ENCODE measurements around the gene AHI1. TPM values are rescaled to one million over a fixed set of nuclear protein-coding genes. Genes with fewer than 3 reads are reported as not detected.

AHI1 gene
- total and polyA plus RNA-seq, 8 donors: 3.7 to 89.9 (median 49.5) TPM

- H3K36me3 ChIP-seq: peaks cover 9 to 41% (median 30%) of the 10 kb centered on the region in 4 donors
- peaks cover 0 to 10% (median 7%) of the 10 kb centered on the region in 4 donors for H3K9me3 ChIP-seq
- no peak overlapping the region for H3K4me3 ChIP-seq
- no peak overlapping the region for H3K27ac ChIP-seq
- H3K27me3 ChIP-seq: no peaks in the 10 kb centered on the region
- intact Hi-C loops (cut with DNase I; ENCODE audit: low total_unique reads): no loop called here
- H3K4me1 ChIP-seq: no peaks in the 10 kb centered on the region
- no peak for DNase-seq
- no peak for TF ChIP-seq POLR2A (IDR thresholded peaks at IDR 0.05)
- TF ChIP-seq POLR2AphosphoS5 (IDR thresholded peaks at IDR 0.05): no peak
Observed at GRCh38 chr6:135474362-135474761, 23.2 kb downstream of the AHI1 start.

- Histone ChIP-seq H3K4me1 (no peaks in the 10 kb centered on the region), H3K4me3 (no peak overlapping the region), H3K36me3 (peaks cover 17 to 57% (median 44%) of the 10 kb centered on the region in 4 donors), H3K27me3 (no peaks in the 10 kb centered on the region), H3K9me3 (no peaks in the 10 kb centered on the region), H3K27ac (no peak overlapping the region)
- no peak for TF ChIP-seq POLR2AphosphoS5 (IDR thresholded peaks at IDR 0.05)
- TF ChIP-seq EP300 (IDR thresholded peaks at IDR 0.05): no peak
- TF ChIP-seq POLR2A (IDR thresholded peaks at IDR 0.05): no peak
- no peak for TF ChIP-seq CTCF (IDR thresholded peaks at IDR 0.05)
- 44 to 73% (median 65%) methylated on average over 4 of the region's 4 CpGs for WGBS, 5 donors
- no peak for DNase-seq
- intact Hi-C loops (cut with DNase I; ENCODE audit: low total_unique reads): no loop called here
Observed at GRCh38 chr6:135465903-135466302, 31.6 kb downstream of the AHI1 start.

- intact Hi-C loops (cut with DNase I; ENCODE audit: low total_unique reads): no loop called here
- H3K4me1 ChIP-seq: no peaks in the 10 kb centered on the region
- no peak for TF ChIP-seq POLR2A (IDR thresholded peaks at IDR 0.05)
- TF ChIP-seq EP300 (IDR thresholded peaks at IDR 0.05): no peak
- TF ChIP-seq POLR2AphosphoS5 (IDR thresholded peaks at IDR 0.05): no peak
- no peak for TF ChIP-seq CTCF (IDR thresholded peaks at IDR 0.05)
- no peak overlapping the region for H3K4me3 ChIP-seq
- H3K9me3 ChIP-seq: no peaks in the 10 kb centered on the region
- H3K27ac ChIP-seq: no peak overlapping the region
- peaks cover 17 to 51% (median 42%) of the 10 kb centered on the region in 4 donors for H3K36me3 ChIP-seq
- no peak for DNase-seq
- no peaks in the 10 kb centered on the region for H3K27me3 ChIP-seq
- WGBS, 5 donors: 52 to 83% (median 62%) methylated on average over 1 of the region's 1 CpG
Observed at GRCh38 chr6:135465307-135465706, 32.2 kb downstream of the AHI1 start.

- Histone ChIP-seq H3K36me3 (peaks cover 17 to 55% (median 40%) of the 10 kb centered on the region in 4 donors), H3K9me3 (no peaks in the 10 kb centered on the region), H3K4me1 (no peaks in the 10 kb centered on the region), H3K27ac (no peak overlapping the region), H3K27me3 (no peaks in the 10 kb centered on the region), H3K4me3 (no peak overlapping the region)
- TF ChIP-seq EP300 (IDR thresholded peaks at IDR 0.05): no peak
- no peak for TF ChIP-seq CTCF (IDR thresholded peaks at IDR 0.05)
- TF ChIP-seq POLR2AphosphoS5 (IDR thresholded peaks at IDR 0.05): no peak
- no peak for TF ChIP-seq POLR2A (IDR thresholded peaks at IDR 0.05)
- no peak for DNase-seq
- WGBS, 5 donors: 80 to 98% (median 91%) methylated on average over 1 of the region's 1 CpG
- intact Hi-C loops (cut with DNase I; ENCODE audit: low total_unique reads): no loop called here
Observed at GRCh38 chr6:135464634-135465033, 32.9 kb downstream of the AHI1 start.

DNA sequence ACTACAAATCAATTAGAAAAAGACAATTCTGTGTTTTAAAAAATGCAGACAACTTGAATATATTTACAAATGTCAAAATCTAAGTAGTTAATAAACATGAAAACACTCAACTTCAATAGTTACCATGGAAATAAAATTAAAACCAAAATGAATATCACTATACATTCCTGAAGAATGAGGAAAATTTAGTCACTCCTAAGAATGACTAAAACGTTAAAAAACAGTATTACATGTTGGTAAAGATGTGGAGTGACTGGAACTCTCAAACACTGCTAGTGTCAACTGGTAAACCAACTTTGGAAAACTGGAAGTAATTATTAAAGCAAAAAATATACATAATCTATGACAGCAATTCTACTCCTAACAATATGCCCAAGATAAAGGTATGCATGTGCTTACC, 36.3 kb downstream of the AHI1 start:
- H3K4me3 ChIP-seq: no peak overlapping the region
- H3K36me3 ChIP-seq: peaks cover 16 to 56% (median 41%) of the 10 kb centered on the region in 4 donors
- WGBS, 5 donors: 63 to 88% (median 74%) methylated on average over 1 of the region's 1 CpG

More for the DNA sequence above, 36.3 kb downstream of the AHI1 start:
- TF ChIP-seq POLR2AphosphoS5 (IDR thresholded peaks at IDR 0.05) (no peak), POLR2A (IDR thresholded peaks at IDR 0.05) (no peak)
- DNase-seq: no peak
- no peak overlapping the region for H3K27ac ChIP-seq
- H3K4me1 ChIP-seq: no peaks in the 10 kb centered on the region
- intact Hi-C loops (cut with DNase I; ENCODE audit: low total_unique reads): no loop called here
- H3K9me3 ChIP-seq: no peaks in the 10 kb centered on the region
- H3K27me3 ChIP-seq: no peaks in the 10 kb centered on the region

Data from stomach (tissue), 9 donors.